ENCODE results near the gene NSMCE4A.
"Not testable (repeated sequence)": the region's sequence is repeated elsewhere in the genome, so short reads cannot be mapped to it uniquely, and the experiment has no call there.

DNA sequence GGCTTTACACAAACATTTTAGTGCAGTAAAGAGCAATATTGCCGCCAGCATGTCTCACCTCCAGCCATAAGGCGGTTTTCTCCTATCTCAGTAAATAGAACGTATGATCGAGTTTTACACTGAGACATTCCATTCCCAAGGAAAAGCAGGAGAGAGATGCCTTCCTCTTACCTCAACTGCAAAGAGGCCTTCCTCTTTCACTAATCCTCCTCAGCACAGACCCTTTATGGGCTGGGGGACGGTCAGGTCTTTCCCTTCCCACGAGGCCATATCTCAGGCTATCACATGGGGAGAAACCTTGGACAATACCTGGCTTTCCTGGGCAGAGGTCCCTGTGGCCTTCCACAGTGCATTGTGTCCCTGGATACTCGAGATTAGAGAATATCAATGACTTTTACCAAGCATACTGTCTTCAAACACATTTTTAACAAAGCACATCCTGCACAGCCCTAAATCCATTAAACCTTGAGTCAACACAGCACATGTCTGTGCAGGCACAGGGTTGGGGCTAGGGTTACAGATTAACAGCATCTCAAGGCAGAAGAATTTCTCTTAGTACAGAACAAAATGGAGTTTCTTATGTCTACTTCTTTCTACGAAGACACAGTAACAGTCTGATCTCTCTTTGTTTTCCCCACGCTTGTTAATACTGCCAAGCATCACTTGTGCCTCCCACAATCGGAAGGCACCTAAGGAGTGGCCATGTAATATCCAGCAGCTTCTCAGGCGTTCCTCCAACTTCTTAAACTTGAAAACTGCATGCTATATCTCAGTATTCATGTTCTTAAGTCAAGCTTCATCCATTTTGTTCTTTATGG is 44.5 kb downstream of the NSMCE4A start:
- TF ChIP-seq GABPB1 (CRISPR knock-in tag; IDR thresholded peaks at IDR 0.05); FOXJ3 (CRISPR knock-in tag; IDR thresholded peaks at IDR 0.05; ENCODE audit: borderline replicate concordance); NFE2L1 (CRISPR knock-in tag; IDR thresholded peaks at IDR 0.05); JUN (CRISPR knock-in tag; IDR thresholded peaks at IDR 0.05): not testable (repeated sequence)
